Activated naive CD4-positive, alpha-beta T cell treated with anti-CD3 and anti-CD28 coated beads for 36 hours (primary cell): Measurements from ENCODE around the gene ESPN. TPM values are rescaled to one million over a fixed set of nuclear protein-coding genes. Genes with fewer than 3 reads are reported as not detected.
"Not testable (repeated sequence)": the region's sequence is repeated elsewhere in the genome, so short reads cannot be mapped to it uniquely, and the experiment has no call there.

ENCODE experiments used
- CTCF ChIA-PET: fragments of 350-600 bp; sonication (Branson Sonifier 250); formaldehyde crosslinking; loops from one replicate; lab custom pipeline; 2021; ENCODE audit warnings: antibody characterized with exemption; lab: Charles Lee
- DNase-seq: peaks from one replicate; pipeline ENCODE4 v3.0.0-alpha.2; 2020
- H3K27ac Mint-ChIP-seq: one replicate; pipeline ENCODE4 v1.8.0; 2021; ENCODE audit warnings: mild to moderate bottlenecking, mixed read lengths
- H3K27me3 Mint-ChIP-seq: one replicate; pipeline ENCODE4 v1.8.0; 2021; ENCODE audit warnings: low read depth, mixed read lengths
- H3K36me3 Mint-ChIP-seq: one replicate; pipeline ENCODE4 v1.8.0; 2021; ENCODE audit warnings: low read depth, mixed read lengths
- H3K4me1 Mint-ChIP-seq: one replicate; pipeline ENCODE4 v1.8.0; 2021; ENCODE audit warnings: low read depth, mixed read lengths
- H3K4me3 Mint-ChIP-seq: one replicate; pipeline ENCODE4 v1.8.0; 2021; ENCODE audit warnings: mild to moderate bottlenecking, moderate library complexity, mixed read lengths
- H3K9me3 Mint-ChIP-seq: one replicate; pipeline ENCODE4 v1.8.0; 2021; ENCODE audit warnings: mixed read lengths
- intact Hi-C: fragments of 100-400 bp; cut with micrococcal nuclease; formaldehyde crosslinking; loops from one replicate; pipeline ENCODE4 v1.15.1; 2023
- total RNA-seq, 2 experiments: library from RNA; stranded (reverse); gene quantifications; one replicate each; pipeline ENCODE4 v1.2.3, GENCODE V29; 2021

The ESPN gene
- total RNA-seq, 2 experiments from 2014 or later = 0.50 to 0.79 TPM

DNA sequence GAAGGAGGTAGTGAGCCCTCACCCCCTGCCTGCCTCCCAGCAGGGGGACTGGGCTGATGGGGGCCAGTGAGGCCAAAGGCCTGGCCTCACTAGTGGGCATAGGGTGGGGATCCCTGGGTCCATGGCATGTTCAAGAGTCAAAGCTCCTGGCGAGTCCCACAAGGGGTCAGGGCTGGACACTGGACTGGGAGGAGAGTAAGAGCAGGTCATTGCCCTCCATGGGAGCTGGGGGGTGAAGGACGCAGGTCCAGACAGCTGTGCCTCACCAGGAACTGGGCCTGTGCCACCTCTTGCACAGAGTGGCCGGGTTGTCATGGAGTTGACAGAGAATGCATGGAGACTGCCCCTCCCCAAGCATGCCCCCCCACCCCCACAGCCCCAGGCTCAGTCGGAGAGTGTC lies 21.4 kb downstream of the ESPN start:
- H3K4me3 Mint-ChIP-seq, H3K9me3 Mint-ChIP-seq, H3K36me3 Mint-ChIP-seq, DNase-seq, H3K27ac Mint-ChIP-seq: not testable (repeated sequence)
- CTCF ChIA-PET = interaction anchor here (1.3 to 1.5 kb wide), 2 partner anchors 22 to 44 kb away, joined by 3 to 5 read pairs; no protein-coding TSS in a partner anchor
- Mint-ChIP-seq H3K4me1 (peaks cover 15% of the 10 kb centered on the region), H3K27me3 (peaks cover 51% of the 10 kb centered on the region)
- intact Hi-C loops = loop anchor here (1.0 to 5.0 kb wide), 3 partner anchors 18 to 46 kb away; partner anchors contain the start of gene PLEKHG5

DNA sequence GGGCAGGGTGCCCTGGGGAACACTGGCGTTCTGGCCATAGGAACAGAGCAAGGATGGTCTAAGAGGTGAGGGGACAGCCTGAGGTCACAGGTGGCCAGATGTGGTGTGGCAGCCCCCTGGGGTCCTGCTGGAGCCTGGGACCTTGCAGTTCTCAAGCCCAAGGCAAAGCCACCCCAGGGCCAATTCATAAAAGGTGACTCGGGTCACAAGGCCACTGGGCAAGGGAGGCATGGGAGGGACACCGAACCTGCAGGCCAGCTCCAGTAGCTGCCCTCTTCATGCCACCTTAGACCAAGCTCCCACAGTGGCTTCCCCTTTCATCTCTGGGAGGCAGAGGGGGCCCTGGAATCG lies 22.1 kb downstream of the ESPN start:
- Mint-ChIP-seq H3K4me1 (peaks cover 15% of the 10 kb centered on the region), H3K36me3 (no peaks in the 10 kb centered on the region), H3K4me3 (no peak overlapping the region), H3K9me3 (no peaks in the 10 kb centered on the region), H3K27ac (no peak overlapping the region), H3K27me3 (peaks cover 49% of the 10 kb centered on the region)
- CTCF ChIA-PET = interaction anchor here (1.3 to 2.2 kb wide), 3 partner anchors 12 to 44 kb away, joined by 3 to 5 read pairs (median 5); no protein-coding TSS in a partner anchor
- intact Hi-C loops = loop anchor here (5.0 kb wide), 1 partner anchor 46 kb away; the partner anchor contains the start of gene PLEKHG5
- no peak for DNase-seq

DNA sequence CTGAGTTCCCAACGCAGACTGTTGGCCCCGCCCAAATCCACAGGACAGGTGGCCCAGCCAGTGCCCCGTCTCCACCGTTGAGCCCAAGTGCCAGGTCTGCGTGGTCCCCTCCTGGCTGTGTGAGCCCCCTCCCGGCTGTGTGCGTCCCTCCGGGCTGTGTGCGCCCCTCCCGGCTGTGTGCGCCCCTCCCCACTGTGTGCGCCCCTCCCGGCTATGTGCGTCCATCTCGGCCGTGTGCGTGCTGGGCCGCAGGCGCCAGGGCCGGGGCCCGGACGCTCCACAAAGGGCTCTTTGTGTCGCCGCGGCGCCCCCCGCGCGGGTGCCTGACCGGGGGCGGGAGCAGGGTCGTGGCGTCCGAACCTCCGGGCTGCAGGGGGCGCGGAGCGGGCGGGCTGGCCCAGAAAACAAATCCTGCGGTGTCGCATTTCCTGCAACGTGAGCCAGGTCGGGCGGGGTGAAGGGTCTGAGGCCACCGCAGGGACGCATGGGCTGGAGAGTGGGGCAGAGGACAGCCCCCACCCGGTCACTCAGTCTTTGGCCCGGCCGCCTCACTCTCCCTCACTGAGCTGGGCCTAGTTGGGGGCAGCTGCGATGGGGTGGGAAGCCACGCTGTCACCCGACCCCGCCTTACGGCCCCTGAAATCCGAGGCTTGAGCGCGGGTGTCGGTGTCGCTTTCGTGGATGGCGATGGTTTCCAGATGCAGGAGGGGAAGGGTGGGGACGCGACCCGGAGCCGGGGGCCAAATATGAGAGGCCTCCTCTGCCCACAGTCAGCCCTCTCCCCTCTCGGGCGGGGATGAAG lies 22.6 kb downstream of the ESPN start:
- no peak overlapping the region for H3K4me3 Mint-ChIP-seq
- intact Hi-C loops = loop anchor here (5.0 kb wide), 1 partner anchor 45 kb away; the partner anchor contains the start of gene PLEKHG5

DNA sequence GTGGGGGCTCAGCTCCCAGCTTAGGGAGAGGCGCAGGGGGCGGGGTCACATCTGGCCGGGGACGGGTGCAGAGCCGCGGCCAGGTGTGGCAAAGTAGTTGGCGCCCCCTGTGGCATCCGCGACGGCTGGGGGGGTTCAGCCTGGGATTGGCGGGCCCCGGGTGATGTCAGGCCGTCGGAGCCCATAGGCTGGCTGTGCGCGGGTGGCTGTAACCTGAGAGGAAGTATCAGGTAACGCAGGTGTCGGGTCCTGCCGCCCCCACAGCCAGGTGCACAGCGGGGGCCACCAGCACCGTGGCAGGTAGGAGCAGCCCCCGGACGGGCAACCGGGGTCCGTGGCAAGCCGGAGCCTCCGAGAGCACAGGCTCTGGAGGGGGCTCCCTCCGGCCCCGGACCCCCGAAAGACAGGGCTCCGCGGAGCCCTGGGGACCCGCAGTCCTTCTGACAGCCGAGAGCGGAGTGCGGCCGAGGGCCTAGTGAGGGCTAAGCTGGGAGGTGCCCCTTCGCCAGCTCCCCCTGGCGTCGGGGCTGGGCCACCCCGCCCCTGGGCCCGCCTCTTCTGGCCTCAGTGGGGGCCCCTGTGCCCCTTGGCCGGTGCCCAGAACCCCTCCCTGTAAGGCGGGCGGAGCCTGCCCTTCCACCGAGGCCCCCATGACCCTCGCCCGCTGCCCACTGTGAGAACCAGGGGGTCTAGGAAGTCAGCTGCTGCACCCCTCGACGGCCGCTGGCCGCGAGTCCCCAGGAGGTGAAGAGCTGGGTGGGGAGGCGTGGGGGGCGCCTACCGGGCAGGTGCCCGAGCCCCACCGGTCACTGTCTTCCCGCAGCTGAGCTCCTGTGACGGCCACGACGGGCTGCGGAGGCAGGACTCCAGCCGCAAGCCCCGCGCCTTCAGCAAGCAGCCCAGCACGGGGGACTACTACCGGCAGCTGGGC lies 23.5 kb downstream of the ESPN start:
- Mint-ChIP-seq H3K27me3 (peaks cover 54% of the 10 kb centered on the region), H3K9me3 (no peaks in the 10 kb centered on the region), H3K4me1 (peaks cover 15% of the 10 kb centered on the region), H3K36me3 (no peaks in the 10 kb centered on the region), H3K4me3 (no peak overlapping the region), H3K27ac (no peak overlapping the region)
- CTCF ChIA-PET = interaction anchor here (0.7 to 2.3 kb wide), 6 partner anchors 9 to 42 kb away, joined by 3 to 6 read pairs (median 3); no protein-coding TSS in a partner anchor
- intact Hi-C loops = loop anchor here (5.0 kb wide), 1 partner anchor 44 kb away; the partner anchor contains the start of gene PLEKHG5
- peak; percentile 34 for DNase-seq

More for the DNA sequence above, 22.6 kb downstream of the ESPN start:
- no peaks in the 10 kb centered on the region for H3K36me3 Mint-ChIP-seq
- no peak for DNase-seq
- H3K27ac Mint-ChIP-seq = no peak overlapping the region
- peaks cover 15% of the 10 kb centered on the region for H3K4me1 Mint-ChIP-seq
- CTCF ChIA-PET = interaction anchor here (0.8 to 2.2 kb wide), 4 partner anchors 12 to 39 kb away, joined by 3 to 5 read pairs (median 3); no protein-coding TSS in a partner anchor
- no peaks in the 10 kb centered on the region for H3K9me3 Mint-ChIP-seq
- peaks cover 48% of the 10 kb centered on the region for H3K27me3 Mint-ChIP-seq

DNA sequence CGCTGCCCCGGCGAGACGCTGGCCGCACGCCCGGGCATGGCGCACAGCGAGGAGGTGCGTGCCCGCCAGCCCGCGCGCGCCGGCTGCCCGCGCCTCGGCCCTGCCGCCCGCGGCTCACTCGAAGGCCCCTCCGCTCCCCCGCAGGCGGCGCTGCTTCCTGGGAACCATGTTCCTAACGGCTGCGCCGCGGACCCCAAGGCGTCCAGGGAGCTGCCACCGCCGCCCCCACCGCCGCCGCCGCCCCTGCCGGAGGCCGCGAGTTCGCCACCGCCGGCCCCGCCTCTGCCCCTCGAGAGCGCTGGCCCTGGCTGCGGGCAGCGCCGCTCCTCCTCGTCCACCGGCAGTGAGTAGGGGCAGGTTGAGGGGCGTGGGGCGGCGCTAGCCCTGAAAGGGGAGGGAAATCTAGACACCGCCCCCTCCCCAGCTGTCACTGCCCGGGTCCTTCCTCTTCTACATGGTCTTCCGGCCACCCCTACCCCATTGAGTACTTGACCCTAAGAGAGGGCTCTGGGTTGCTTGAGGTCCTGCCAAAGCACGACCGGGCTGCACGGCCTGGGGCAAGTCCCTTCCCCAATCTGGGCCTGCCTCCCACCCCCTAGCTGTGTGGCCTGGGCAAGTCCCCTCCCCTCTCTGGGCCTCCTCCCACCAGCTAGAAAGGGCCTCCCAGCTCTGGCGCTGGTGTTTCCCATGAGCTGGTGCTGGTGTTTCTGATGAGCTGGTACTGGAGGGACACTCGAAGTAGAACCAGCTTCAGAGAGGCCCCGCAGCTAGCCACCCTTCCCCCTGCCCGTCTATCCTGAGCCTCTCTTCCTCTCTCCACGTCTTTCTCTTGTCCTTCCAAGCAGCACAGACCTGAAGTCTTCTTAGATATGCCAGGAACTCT lies 24.4 kb downstream of the ESPN start:
- H3K27ac Mint-ChIP-seq = no peak overlapping the region
- peak overlapping the region; percentile 37 for H3K4me3 Mint-ChIP-seq
- DNase-seq = peak; percentile 50
- H3K4me1 Mint-ChIP-seq = peaks cover 22% of the 10 kb centered on the region
- H3K9me3 Mint-ChIP-seq = no peaks in the 10 kb centered on the region
- CTCF ChIA-PET = interaction anchor here (0.5 to 2.3 kb wide), 9 partner anchors 10 to 202 kb away, joined by 3 to 6 read pairs (median 4); no protein-coding TSS in a partner anchor
- H3K27me3 Mint-ChIP-seq = peaks cover 63% of the 10 kb centered on the region
- intact Hi-C loops = loop anchor here (5.0 kb wide), 1 partner anchor 43 kb away; the partner anchor contains the start of gene PLEKHG5
- H3K36me3 Mint-ChIP-seq = no peaks in the 10 kb centered on the region

GRCh38 chr1:6450005-6450450 lies 25.5 kb downstream of the ESPN start:
- intact Hi-C loops = no loop called here
- no peaks in the 10 kb centered on the region for H3K36me3 Mint-ChIP-seq
- H3K27ac Mint-ChIP-seq = no peak overlapping the region
- no peaks in the 10 kb centered on the region for H3K9me3 Mint-ChIP-seq
- H3K4me1 Mint-ChIP-seq = peaks cover 21% of the 10 kb centered on the region
- H3K27me3 Mint-ChIP-seq = peaks cover 64% of the 10 kb centered on the region
- H3K4me3 Mint-ChIP-seq = no peak overlapping the region
- CTCF ChIA-PET = interaction anchor here (1.2 to 2.3 kb wide), 5 partner anchors 9 to 203 kb away, joined by 3 to 6 read pairs (median 5); no protein-coding TSS in a partner anchor
- DNase-seq = no peak

DNA sequence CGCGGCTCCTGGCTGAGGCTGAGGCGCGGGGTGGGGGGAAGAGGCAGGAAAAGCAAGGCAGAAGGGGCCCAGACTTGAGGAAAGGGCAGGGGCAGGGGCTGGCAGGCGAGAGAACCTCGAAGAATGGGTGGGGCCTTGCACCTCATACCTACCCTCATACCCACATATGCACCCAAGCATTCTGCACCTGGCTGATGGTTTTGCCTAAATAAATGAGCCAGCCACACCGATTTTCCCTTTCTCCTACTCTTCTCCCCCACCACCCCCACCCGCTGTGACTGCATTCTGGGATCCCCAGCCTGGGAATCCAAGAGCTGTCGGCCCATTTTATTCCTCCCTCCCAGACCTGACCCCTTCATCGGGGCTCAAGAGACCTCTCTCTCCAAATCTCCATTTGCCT lies 25.9 kb downstream of the ESPN start:
- Mint-ChIP-seq H3K4me1 (peaks cover 22% of the 10 kb centered on the region), H3K27me3 (peaks cover 64% of the 10 kb centered on the region)
- H3K9me3 Mint-ChIP-seq, H3K27ac Mint-ChIP-seq, H3K4me3 Mint-ChIP-seq, H3K36me3 Mint-ChIP-seq, DNase-seq, intact Hi-C loops: not testable (repeated sequence)
- CTCF ChIA-PET = interaction anchor here (1.2 to 1.5 kb wide), 2 partner anchors 28 to 204 kb away, joined by 3 to 5 read pairs; no protein-coding TSS in a partner anchor

- no peak for DNase-seq
- CTCF ChIA-PET = interaction anchor here (1.2 kb wide), 1 partner anchor 28 kb away, joined by 3 read pairs; no protein-coding TSS in a partner anchor
- H3K4me1 Mint-ChIP-seq = peaks cover 23% of the 10 kb centered on the region
- H3K4me3 Mint-ChIP-seq = no peak overlapping the region
- no peaks in the 10 kb centered on the region for H3K9me3 Mint-ChIP-seq
- H3K36me3 Mint-ChIP-seq = no peaks in the 10 kb centered on the region
- H3K27me3 Mint-ChIP-seq = peaks cover 63% of the 10 kb centered on the region
- intact Hi-C loops = no loop called here
- no peak overlapping the region for H3K27ac Mint-ChIP-seq
These were observed 26.4 kb downstream of the ESPN start for GRCh38 chr1:6450943-6451373.

- H3K9me3 Mint-ChIP-seq, DNase-seq, H3K36me3 Mint-ChIP-seq, H3K4me3 Mint-ChIP-seq, H3K27ac Mint-ChIP-seq, intact Hi-C loops: not testable (repeated sequence)
- peaks cover 17% of the 10 kb centered on the region for H3K4me1 Mint-ChIP-seq
- H3K27me3 Mint-ChIP-seq = peaks cover 52% of the 10 kb centered on the region
- CTCF ChIA-PET = interaction anchor here (0.9 to 1.6 kb wide), 6 partner anchors 10 to 57 kb away, joined by 3 to 6 read pairs (median 4); no protein-coding TSS in a partner anchor
These were observed 29.6 kb downstream of the ESPN start for GRCh38 chr1:6453895-6454855.
